GM19238 (cell line): ENCODE data around the gene ZFP1.

Experiments used
- DNase-seq: peaks from one replicate; pipeline ENCODE4 v3.0.0; 2011; ENCODE audit warnings: low spot score; ENCODE audit not compliant: insufficient read length

Gene ZFP1

DNA sequence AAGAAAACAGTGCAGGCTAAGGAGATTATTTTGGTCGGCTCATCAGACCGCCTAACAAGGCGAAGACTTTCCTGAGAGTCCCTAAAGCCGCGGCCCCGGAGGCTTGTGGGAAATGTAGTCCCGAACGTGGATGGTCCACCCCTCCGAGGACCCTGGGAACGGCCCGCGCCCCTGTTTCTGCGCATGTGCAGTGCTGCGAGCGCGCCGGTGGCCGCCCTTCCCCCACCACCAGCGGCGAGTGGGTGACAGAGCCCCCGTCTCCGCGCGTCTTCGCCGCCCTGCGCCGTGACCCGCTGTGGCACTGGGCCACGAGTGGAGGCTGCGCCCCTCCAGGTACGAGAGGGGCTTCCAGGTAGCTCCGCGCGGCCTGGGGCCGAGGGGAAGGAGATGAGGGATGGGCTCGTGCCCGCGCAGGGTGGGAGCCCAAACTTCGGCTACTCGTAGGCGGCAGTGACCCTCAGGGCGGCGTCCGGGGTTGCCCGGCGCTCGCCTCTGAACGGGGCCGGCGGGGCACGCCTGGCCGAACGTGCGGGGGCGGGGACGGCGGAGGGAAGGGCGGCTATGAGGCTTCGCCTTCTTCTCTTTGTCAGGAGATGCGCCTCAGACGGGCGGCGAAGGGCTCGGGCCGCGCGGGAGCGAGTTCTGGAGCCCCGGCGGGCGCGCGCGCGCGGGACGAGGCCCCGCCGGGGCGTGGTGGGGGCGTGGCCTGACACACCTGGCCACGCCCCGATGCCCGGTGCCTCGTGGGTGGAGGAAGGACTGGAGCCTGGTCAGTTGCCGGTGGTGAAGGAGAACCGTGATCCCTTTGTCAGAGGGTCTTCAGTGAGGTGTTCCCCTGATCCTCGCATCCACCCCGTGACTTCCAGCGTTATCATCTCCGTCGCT, at the start of gene ZFP1:
Gene ZFP1 (plus strand): TSS at position 214 of the 885 bp plus-strand sequence. CDS start 4,428 bp downstream, outside the sequence.
- peak; percentile 80 for DNase-seq

DNA sequence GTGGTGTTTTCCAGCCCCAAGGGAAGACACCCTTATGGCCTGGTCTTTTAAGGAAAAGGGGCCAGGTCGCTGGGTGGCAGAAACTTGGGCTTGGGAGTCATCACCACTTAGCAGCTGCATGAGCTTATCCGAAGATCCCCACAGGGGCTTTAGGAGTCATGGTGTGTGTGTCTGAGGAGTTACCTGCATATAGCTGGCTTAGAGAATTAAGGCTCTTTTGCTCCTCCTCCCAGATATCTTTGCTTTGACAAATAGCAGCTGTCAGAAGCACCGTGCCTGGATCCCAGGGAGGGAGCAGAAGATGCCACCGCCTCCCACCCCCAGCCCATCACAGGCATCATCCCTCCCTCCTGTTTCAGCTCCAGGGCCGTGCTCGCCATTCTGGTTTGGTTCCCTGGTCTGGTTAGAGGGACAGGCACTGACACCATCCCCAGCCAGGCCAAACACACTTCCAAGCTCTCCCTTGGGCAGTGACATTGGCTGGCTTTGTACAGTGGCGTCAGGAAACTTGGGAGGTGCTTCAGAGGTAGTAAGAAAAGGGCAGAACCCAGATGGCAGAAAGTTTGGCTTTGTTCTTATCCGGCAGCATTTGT, 49.2 kb upstream of the ZFP1 start:
- DNase-seq, result no peak

DNA sequence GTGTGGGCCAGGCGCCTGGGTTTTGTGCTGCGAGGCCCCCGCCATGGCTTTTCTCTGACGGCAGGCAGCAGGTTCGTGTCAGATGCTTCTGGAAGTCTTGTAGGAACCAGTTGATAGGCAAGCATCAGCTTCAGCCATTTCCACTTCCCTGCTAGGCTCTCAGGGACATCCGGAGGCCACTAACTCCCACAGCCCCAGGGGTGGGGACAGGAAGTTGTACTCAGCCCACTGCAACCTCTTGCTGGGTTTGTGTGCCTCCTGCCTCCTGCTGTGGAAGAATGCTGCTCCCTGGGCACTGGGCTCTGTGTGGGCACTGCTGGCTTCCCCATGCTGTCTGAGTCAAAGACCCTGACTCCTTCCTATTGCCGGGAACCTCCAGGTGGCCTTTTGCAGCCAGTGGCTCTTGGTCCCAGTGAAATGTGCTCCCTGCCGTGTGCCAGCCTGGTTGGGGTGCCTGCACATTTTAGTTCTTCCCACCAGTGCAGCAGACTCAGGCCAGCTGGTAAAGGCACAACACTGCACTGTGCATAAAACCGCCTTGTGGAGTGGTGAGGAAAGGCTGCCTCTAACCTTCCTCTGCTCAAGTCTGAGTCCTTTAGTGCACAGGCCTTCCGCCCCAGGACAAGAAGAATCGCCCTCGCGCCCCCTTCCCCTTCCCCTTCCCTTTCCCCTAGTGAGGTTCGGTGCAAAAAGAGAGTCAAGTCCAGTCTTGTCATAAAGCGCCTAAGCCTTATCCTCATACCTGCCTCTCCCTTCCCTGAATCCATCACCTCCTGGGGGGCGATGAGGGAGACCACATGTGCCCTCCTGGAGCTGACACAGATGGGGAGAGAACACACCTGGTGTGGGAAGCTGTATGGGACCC, 48.4 kb upstream of the ZFP1 start:
- DNase-seq, result peak; percentile 58

DNA sequence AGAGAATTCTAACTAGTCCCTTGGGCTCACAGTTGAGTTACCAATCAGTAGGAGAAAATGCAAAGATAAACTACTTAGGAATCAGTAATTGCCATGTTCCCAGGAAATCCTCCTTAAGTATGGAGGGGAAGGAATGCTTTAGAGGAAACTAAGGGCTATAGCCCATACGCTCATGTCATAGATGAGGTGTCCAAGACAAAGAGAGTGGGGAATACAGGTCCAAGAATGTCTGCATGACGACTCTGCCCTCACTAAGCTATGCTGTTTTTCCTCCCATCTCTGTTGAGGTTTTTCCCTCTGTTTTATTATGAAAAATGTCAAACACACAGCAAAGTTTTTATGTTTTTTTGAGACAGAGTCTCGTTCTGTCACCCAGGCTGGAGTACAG, 47.7 kb upstream of the ZFP1 start:
- DNase-seq, result no peak

DNA sequence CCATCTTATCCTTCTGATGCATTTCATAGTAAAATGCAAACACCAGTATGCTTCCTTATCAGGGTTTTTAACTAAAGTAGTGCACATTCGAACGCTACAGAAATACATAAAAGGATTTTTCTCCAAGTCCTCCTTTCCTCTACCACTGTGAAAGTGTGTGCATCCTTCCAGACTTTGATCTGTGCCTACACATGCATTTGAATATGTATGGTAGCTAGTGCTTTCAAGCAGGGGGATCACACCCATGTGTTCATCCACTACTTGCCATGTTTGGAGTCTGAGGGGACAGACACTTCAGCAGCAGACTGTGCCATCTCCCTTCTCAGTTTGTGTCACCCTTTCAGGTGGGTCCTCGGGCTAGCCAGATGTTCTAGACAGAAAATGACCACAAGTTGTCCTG, 46.7 kb upstream of the ZFP1 start:
- no peak for DNase-seq

DNA sequence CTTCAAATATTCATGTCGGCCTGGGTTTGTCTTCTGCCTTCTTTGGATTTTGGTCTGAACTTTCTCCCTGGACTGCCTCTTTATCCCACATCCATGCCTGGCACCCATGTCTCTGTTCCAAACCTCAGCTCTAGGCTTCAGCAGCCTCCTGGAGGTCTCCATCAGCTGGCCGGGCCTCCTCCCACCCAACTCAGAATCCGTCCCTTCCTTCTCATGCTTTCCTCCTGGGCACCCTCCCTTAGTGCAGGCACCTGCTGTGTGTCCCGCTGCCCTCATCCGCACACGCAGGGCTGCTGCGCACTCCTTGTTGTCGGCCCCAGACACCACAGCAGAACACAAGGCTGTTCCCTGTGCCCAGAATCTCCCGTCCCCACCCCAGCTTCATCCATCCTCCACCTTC, 45.7 kb upstream of the ZFP1 start:
- DNase-seq, result no peak

DNA sequence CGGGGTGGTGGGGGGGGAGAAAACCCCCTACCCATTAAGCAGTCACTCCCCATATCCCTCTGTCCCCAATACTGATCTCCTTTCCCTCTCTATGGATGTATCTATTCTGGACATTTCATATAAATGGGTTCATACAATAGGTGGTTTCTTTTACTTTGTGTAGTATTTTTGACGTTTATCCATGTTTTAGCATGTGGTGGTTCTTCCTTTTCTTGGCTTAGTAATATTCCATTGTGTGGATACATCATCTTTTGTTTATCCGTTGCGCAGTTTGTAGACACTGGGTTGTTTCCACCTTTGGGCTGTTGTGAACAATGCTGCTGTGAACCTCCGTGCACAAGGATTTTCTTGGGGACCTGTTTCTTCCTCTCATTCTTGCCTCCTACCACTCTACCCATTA, 44.3 kb upstream of the ZFP1 start:
- no peak for DNase-seq

DNA sequence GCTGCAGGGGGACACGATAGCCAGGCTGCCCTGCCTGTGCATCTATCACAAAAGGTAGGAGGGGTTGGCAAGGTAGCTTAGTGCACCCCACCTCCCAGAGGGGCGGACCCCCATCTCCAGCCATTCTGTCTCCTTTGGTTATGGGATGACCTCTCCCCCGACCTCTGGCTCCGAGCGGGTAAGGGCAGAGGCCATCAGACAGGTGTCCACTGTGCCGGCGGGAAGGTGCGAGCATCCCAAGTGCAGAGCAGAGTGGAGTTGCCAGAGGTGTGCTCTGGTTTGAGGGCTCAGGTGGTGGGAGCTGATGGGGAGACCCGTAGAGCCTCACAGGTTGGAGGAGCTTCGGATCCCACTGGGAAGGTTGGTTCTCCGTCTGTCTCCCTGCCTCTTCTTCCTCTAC, 43.5 kb upstream of the ZFP1 start:
- no peak for DNase-seq

DNA sequence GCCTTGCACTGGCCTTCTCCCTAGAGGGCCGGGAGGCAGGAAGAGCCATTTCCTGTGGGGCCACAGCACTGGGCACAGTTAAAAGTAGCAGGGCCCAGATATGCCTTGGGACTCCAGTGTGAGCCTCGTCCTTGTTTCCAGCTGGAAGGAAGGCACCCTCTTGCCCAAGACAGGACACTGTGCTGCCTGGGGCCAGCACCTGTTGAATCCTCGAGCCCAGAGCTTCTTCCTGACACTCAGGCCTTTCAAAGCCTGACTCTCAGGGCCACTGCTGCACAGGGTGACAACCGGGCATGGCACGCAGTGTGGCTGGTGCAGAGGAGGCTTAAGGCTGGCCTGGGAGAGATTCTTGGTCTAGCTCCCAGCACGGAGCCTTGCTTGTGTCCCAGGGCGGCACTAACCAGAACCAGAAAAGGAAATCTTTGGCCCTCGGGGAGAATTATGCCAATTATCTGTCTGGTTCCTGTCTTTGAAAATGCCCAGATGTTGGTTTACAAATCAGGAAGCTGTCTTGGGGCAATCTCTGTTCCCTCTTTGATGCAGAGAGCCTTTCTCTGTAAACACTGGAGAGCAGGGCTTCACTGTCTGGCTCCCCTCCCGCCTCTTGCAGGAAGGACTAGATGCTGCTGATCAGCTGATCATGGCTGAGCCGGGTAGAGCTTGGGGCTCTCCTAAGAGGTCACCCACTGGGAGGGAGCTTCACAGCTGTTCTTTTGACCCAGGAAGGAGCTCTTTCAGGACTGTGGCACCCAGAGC, 42.8 kb upstream of the ZFP1 start:
- DNase-seq, result no peak

DNA sequence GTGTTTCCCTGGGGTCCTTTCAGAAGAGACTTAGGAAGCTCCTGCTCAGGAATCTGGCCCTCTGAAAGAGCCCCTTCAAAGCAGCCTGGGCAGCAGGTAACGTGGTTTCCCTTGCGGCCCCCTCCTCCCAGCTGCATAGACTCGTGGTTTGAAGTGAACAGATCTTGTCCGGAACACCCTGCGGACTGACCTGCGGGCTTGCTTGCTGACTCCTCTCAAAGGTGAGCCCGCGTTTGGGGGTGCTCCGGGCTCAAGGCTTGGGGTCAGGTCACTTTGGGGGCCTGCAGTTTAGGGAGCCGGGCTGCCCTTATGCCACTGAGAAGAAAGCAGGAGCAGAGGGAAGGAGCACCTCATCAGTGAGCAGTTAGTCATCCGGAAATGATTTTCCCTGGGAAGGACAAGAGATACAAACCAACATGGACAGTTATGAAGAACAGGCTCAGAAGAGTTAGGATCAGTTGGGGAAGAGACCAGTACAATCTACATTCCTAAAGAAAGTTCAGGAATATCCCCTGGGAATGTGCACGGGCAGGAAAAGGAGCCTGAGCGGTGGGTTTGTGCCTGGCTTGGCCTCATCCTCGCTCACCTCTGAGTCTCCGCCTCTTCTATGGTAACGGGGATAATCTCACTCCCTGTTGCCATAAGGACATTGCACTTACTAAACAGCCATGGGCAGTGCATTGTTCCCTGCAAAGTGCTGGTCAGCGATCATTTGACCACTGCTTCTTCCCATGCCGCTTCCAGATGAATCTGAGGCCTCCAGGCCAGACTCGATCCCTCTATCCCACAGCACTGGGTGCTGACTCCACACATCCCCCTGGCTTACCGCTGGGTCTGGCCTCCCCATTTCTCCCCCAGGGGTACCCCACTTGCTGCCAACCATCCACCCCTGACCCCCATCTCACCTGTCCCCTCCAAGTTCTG, 41.7 kb upstream of the ZFP1 start:
- DNase-seq, result no peak

DNA sequence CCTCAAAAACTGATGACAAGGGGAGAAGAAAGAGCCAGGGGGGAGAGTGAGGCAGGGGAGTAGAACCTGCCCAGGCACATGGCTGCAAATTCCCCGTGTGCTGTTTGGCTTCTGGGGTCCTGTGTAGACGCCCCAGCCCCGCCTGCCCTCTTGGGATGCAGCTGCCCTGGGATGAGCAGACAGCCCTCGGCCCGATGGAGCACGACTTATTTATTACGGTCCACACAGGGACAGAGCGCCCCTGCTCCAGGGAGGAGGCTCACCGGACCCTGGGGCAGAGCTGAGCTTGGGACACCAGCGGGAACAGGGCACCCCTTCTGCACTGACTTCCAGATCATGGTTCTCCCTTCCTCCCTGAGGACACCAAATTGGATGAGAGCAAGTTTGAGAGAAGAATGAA, 40.8 kb upstream of the ZFP1 start:
- no peak for DNase-seq

DNA sequence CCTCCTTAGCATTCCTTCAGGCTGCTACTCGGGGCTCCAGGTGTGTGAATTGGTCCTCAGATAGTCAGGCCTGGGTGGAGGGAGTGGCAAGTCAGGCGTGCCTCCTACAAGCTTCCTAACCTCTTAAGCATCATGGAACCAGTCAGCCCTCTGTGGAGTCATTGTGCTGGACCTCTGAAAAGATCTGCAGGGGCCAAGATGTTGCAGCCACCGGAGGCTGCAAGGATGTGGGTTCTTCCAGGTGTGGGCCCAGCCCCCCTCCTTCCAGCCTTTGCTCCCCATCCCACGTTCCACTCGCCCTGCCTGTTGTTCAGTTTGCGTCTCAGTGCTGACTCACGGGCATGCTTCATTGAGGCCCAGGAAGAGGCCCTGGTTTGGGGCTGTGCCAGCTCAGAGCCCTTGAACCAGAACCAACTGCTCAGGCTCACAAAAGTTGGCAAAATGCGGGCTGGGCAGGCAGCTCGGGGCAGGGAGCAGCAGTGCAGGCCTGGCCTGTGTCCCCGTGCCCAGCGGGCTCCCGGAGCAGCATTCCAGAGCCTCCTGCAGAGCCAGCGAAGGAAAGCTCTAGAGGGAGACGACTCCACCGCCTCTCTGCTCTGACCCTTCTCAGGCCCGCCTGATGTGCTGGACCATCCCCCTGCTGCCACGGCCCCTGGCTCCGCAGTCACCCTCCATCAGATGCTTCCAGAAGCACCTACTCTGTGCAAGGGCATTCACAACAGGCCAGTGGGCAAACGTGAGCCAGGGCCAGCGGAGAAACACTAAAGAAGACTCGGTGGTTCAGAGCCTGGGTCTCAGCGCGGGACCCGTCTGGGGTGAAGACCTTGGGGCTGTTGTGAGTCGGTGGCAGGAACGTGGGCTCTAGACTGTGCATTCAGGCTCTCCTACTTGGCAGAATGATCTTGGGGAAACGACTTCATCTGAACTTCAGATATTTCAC, 39.3 kb upstream of the ZFP1 start:
- DNase-seq, result no peak

DNA sequence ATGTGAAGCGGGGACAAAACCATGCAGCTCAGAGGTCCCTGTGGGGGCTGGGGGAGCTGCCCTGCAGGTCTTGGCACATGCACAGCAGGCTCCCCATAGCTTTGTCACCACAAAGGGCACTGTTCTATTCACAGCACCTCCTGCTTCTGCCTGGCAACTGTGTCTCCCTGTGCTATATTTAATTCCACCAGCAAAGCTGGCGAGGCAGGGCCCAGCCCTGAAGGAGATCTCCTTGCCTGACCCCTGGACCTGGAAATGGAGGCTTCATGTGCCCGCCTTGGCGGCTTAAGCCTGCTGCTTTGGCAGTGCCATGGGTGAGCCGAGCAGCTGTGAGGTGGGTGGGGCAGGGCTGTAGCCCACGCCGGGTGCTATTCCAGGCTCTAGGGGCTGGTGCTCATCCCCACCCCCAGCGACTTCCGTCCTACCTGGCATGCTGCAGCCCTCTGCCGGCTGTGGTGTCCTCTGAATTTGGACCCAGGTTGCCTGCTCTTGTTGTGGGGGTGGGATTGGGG, 38.5 kb upstream of the ZFP1 start:
- no peak for DNase-seq

DNA sequence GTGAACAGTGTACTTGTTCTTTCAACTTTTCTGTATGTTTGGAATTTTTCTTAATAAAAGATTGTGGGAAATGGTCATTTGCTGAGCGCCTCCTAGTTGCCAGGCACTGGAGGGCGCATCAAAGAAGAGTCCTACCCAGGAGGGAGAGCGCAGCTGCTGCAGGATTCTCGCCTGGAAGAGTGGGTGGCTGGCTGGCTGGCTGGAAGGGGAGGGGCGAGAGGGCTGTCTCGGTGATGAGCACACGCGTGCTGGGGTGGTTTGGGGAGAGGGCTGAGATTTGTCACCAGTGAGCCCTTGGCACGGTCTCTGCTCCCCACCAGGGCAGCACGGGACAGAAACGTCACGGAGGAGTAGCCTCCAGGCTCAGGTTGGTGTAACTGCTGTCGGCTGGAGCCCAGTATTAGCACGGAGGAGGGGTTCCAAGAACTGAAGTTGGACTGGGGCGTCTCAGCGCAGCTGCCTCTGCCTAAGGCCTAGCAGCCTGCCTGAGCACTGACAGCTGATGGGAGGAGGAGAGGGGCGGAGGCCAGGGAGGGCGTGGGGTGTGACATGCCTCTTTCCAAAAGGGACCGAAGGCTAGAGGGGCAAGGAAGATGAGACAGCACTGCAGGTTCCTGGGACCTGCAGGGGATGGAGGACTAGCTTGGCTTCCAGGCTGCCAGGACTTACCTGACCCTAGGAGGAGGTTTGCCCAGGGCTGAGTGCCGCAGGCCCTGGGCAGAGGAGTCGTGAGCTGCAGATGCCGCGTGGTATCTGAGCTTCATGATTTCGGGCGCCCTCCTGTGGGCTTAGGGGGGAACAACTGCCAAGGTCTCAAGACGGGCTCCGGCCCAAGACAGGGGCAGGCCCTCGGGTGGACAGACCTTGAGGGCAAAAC, 37.4 kb upstream of the ZFP1 start:
- peak; percentile 85 for DNase-seq

DNA sequence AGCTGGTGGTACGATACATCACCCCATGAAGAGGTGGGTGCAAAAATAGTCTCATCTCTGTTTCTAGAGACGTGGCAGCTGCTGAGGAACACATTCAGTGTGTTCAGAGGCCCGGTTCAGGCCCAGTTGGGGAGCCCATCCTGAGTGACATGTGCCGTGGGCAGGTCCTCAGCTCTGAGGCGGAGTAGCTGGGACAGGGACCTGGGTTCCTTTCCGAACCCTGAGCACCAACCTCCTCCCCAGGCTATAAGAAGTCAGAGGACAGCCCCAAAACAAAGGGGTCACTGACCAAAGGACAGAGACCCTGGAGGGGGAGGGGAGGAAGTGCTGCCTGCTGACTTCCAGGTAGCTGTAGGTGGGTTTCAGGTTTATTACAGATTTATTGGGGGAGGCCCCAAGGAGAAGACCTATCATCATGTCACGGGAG, 36.8 kb upstream of the ZFP1 start:
- no peak for DNase-seq

DNA sequence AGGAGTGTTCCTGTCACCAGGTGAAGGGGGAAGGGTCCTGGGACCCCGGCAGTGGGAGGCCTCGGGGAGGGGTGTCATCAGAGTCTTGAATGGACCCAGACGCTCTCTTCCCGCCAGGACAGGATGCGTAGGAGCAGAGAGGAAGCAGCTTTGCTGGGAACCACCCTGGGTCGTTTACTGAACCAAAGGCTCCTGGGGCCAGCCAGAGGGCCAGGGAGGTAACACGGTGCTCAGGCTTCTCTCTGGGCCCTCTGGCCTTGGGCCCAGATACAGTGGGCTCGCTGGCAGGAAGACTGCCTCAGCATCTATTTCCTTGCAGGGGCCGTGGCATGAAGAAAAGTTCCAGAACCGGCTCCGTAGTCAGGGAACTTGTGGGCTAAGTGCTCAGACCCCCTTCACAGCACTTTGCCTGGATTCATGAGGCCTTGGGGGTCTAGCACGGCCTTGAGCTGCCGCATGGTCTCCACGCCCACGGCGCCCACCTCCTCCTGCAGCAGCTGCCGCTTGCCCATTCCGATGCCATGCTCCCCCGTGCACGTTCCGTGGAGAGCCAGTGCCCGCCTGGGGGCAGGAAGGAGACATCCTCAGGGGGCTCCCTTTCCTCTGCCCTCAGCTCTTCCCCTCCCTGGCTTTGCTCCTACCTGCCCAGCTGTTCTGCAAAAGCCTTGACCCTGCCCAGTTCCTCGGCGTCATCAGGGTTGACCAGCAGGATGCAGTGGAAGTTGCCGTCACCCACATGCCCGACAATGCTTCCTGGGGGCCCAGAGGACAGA, 36.2 kb upstream of the ZFP1 start:
- no peak for DNase-seq
